Ascending aorta (tissue), 2 donors: ENCODE measurements around the gene LEF1. TPM values are rescaled to one million over a fixed set of nuclear protein-coding genes. Genes with fewer than 3 reads are reported as not detected.
"Not testable (repeated sequence)": the region's sequence is repeated elsewhere in the genome, so short reads cannot be mapped to it uniquely, and the experiment has no call there.

Source experiments
- DNase-seq, 2 donors: peaks; one replicate each; pipeline ENCODE4 v3.0.0-alpha.2; 2019; ENCODE audit warnings: low spot score in 2 of 2
- H3K27ac ChIP-seq, 2 donors: fragments of 200-600 bp; sonication (generic); one replicate each; pipeline ENCODE4 v1.5.1; 2016 to 2017; ENCODE audit warnings: mild to moderate bottlenecking in 1 of 2
- H3K27me3 ChIP-seq: fragments of 200-600 bp; sonication (generic); one replicate; pipeline ENCODE4 v1.5.1; 2017
- H3K36me3 ChIP-seq, 2 donors: fragments of 200-600 bp; sonication (generic); one replicate each; pipeline ENCODE4 v1.5.1; 2016
- H3K4me1 ChIP-seq, 2 donors: fragments of 200-600 bp; sonication (generic); one replicate each; pipeline ENCODE4 v1.5.1; 2016 to 2017; ENCODE audit warnings: mild to moderate bottlenecking in 1 of 2
- H3K4me3 ChIP-seq, 2 donors: fragments of 200-600 bp; sonication (generic); one replicate each; pipeline ENCODE4 v1.5.1; 2016 to 2017; ENCODE audit warnings: mild to moderate bottlenecking in 1 of 2
- H3K9me3 ChIP-seq, 2 donors: fragments of 200-600 bp; sonication (generic); one replicate each; pipeline ENCODE4 v1.5.1; 2016
- CTCF ChIP-seq, 3 experiments: fragments of 200-600 bp in 2 of 3; fragments of 450-650 bp in 1 of 3; sonication (generic) in 2 of 3; IDR thresholded peaks; one replicate each; pipeline ENCODE4 v1.5.1; 2016 to 2019; ENCODE audit warnings: antibody characterized with exemption in 3 of 3, mild to moderate bottlenecking in 1 of 3, moderate library complexity in 1 of 3
- intact Hi-C: fragments of 100-400 bp; cut with DNase I; formaldehyde crosslinking; loops from one replicate; pipeline ENCODE4 v1.15.1; 2023
- total RNA-seq: library from RNA; depleted of rRNA; stranded (reverse); fragments of >200 nt; gene quantifications from one replicate; pipeline ENCODE4 v1.1.0, GENCODE V29; 2016

The LEF1 gene
- total RNA-seq, 1 donor from 2014 or later, result not detected

GRCh38 chr4:108051343-108051742, 117.4 kb downstream of the LEF1 start:
- Histone ChIP-seq H3K4me1 (no peaks in the 10 kb centered on the region), H3K27ac (no peak overlapping the region), H3K4me3 (no peak overlapping the region), H3K27me3 (no peaks in the 10 kb centered on the region), H3K9me3 (no peaks in the 10 kb centered on the region), H3K36me3 (no peaks in the 10 kb centered on the region)
- TF ChIP-seq CTCF (IDR thresholded peaks at IDR 0.05), result no peak
- intact Hi-C loops, result no loop called here
- no peak for DNase-seq

GRCh38 chr4:108050166-108051111, 118.3 kb downstream of the LEF1 start:
- H3K4me3 ChIP-seq, H3K27me3 ChIP-seq, H3K4me1 ChIP-seq, intact Hi-C loops, H3K27ac ChIP-seq, H3K36me3 ChIP-seq, H3K9me3 ChIP-seq, DNase-seq: not testable (repeated sequence)

GRCh38 chr4:108049406-108049805, 119.3 kb downstream of the LEF1 start:
- Histone ChIP-seq H3K4me1 (peaks cover 0 to 7% of the 10 kb centered on the region in 2 donors), H3K27ac (no peak overlapping the region), H3K27me3 (no peaks in the 10 kb centered on the region), H3K9me3 (no peaks in the 10 kb centered on the region), H3K4me3 (no peak overlapping the region), H3K36me3 (no peaks in the 10 kb centered on the region)
- no peak for TF ChIP-seq CTCF (IDR thresholded peaks at IDR 0.05)
- intact Hi-C loops, result no loop called here
- no peak for DNase-seq

- intact Hi-C loops, result no loop called here
- no peak for DNase-seq
- no peak for TF ChIP-seq CTCF (IDR thresholded peaks at IDR 0.05)
- Histone ChIP-seq H3K4me1 (peaks cover 0 to 7% of the 10 kb centered on the region in 2 donors), H3K9me3 (no peaks in the 10 kb centered on the region), H3K4me3 (no peak overlapping the region), H3K27me3 (no peaks in the 10 kb centered on the region), H3K36me3 (no peaks in the 10 kb centered on the region), H3K27ac (no peak overlapping the region)
Observed at GRCh38 chr4:108048997-108049396, 119.7 kb downstream of the LEF1 start.

- no peak overlapping the region for H3K4me3 ChIP-seq
- no peak for TF ChIP-seq CTCF (IDR thresholded peaks at IDR 0.05)
- H3K9me3 ChIP-seq, result no peaks in the 10 kb centered on the region
- H3K27me3 ChIP-seq, result no peaks in the 10 kb centered on the region
- H3K36me3 ChIP-seq, result no peaks in the 10 kb centered on the region
- intact Hi-C loops, result no loop called here
- peaks cover 0 to 7% of the 10 kb centered on the region in 2 donors for H3K4me1 ChIP-seq
- no peak for DNase-seq
- H3K27ac ChIP-seq, result no peak overlapping the region
Observed at GRCh38 chr4:108048157-108048556, 120.6 kb downstream of the LEF1 start.

GRCh38 chr4:108047199-108047598, 121.5 kb downstream of the LEF1 start:
- DNase-seq, result no peak
- H3K27me3 ChIP-seq, result no peaks in the 10 kb centered on the region
- H3K9me3 ChIP-seq, result no peaks in the 10 kb centered on the region
- TF ChIP-seq CTCF (IDR thresholded peaks at IDR 0.05), result no peak
- H3K27ac ChIP-seq, result no peak overlapping the region
- intact Hi-C loops, result no loop called here
- no peaks in the 10 kb centered on the region for H3K36me3 ChIP-seq
- H3K4me3 ChIP-seq, result no peak overlapping the region
- peaks cover 0 to 7% of the 10 kb centered on the region in 2 donors for H3K4me1 ChIP-seq
